Kidney (tissue), 14 donors: ENCODE measurements around the gene PAIP2B. TPM values are rescaled to one million over a fixed set of nuclear protein-coding genes. Genes with fewer than 3 reads are reported as not detected.

Experiments used
- DNase-seq, 5 donors: peaks; one replicate each; pipeline ENCODE4 v3.0.0-alpha.2; 2013 to 2020
- FAIRE-seq: peaks from 2 replicates; lab custom pipeline; 2012; peaks lifted over from hg19 to GRCh38; lab: Jason Lieb, UNC
- H3K27ac ChIP-seq, 2 donors: one replicate each; pipeline ENCODE4 v1.7.0; 2013; ENCODE audit warnings: low read depth in 2 of 2, low read length in 2 of 2, inconsistent platforms in 1 of 2
- H3K27me3 ChIP-seq: one replicate; pipeline ENCODE4 v1.7.1; 2013; ENCODE audit warnings: low read length, inconsistent platforms; ENCODE audit not compliant: control insufficient read depth, insufficient read depth
- H3K36me3 ChIP-seq, 3 donors: one replicate each; pipeline versions ENCODE4 v1.7.0 to v1.7.1; 2013; ENCODE audit warnings: low read length in 3 of 3, control low read depth in 1 of 3, inconsistent platforms in 1 of 3; ENCODE audit not compliant: insufficient read depth in 3 of 3, control insufficient read depth in 2 of 3
- H3K4me1 ChIP-seq, 3 donors: one replicate each; pipeline versions ENCODE4 v1.7.0 to v1.7.1; 2013; ENCODE audit warnings: low read length in 3 of 3, inconsistent platforms in 1 of 3, low read depth in 1 of 3; ENCODE audit not compliant: control insufficient read depth in 2 of 3, insufficient read depth in 2 of 3
- H3K4me3 ChIP-seq, 3 donors: one replicate each; pipeline versions ENCODE4 v1.7.0 to v1.8.1; 2013; ENCODE audit warnings: low read length in 3 of 3, control low read depth in 1 of 3, inconsistent platforms in 1 of 3
- H3K9ac ChIP-seq, 3 donors: one replicate each; pipeline versions ENCODE4 v1.7.0 to v1.7.1; 2013; ENCODE audit warnings: low read length in 3 of 3, control low read depth in 1 of 3, inconsistent platforms in 1 of 3
- H3K9me3 ChIP-seq, 3 donors: one replicate each; pipeline versions ENCODE4 v1.7.0 to v1.7.1; 2013; ENCODE audit warnings: low read length in 3 of 3, control low read depth in 1 of 3, inconsistent platforms in 1 of 3; ENCODE audit not compliant: control insufficient read depth in 2 of 3, insufficient read depth in 1 of 3
- CTCF ChIP-seq: IDR thresholded peaks from 3 replicates; pipeline ENCODE4 v1.5.1; 2012; ENCODE audit warnings: mild to moderate bottlenecking, moderate library complexity, borderline replicate concordance; ENCODE audit not compliant: insufficient read depth; ENCODE audit errors: extremely low read depth
- intact Hi-C: fragments of 100-400 bp; cut with DNase I; formaldehyde crosslinking; loops from one replicate; pipeline ENCODE4 v1.11.1; 2022
- polyA plus RNA-seq: library from polyadenylated mRNA; stranded (reverse); fragments of 350-450 nt; fragmentation: Illumina TruSeq; extraction: RNeasy Lipid Tissue Mini Kit (QIAGEN cat#74804); gene quantifications from one replicate; pipeline ENCODE4 v1.2.3, GENCODE V29; 2014; ENCODE audit warnings: low read depth, low replicate concordance; ENCODE audit not compliant: insufficient read depth
- total RNA-seq: library from RNA; stranded (reverse); fragmentation: NEBNext Ultra II Directional; extraction: Animal tissue kit (Norgen Biotek cat#: 25700); gene quantifications from one replicate; pipeline ENCODE4 v1.2.1, GENCODE V29; 2021
- donor health status: control.
- donor health status: control.
- donor health status: control.
- donor health status: control.
- donor health status: control.
- donor health status: DM: yes; HTN: yes; CAD: no.
- donor health status: Normal renal cell carcinoma (clear cell type).

Gene PAIP2B
- total and polyA plus RNA-seq, 2 donors from 2014 or later = 9.3 to 10.6 TPM

- Histone ChIP-seq H3K9me3 (no peaks in the 10 kb centered on the region), H3K27me3 (no peaks in the 10 kb centered on the region), H3K4me1 (no peaks in the 10 kb centered on the region), H3K9ac (no peak overlapping the region), H3K36me3 (no peaks in the 10 kb centered on the region), H3K27ac (no peak overlapping the region), H3K4me3 (no peak overlapping the region)
- intact Hi-C loops = no loop called here
- DNase-seq = no peak
- no peak for FAIRE-seq
- TF ChIP-seq CTCF = no peak
These were observed 36.5 kb upstream of the PAIP2B start for GRCh38 chr2:71263386-71263785.

- Histone ChIP-seq H3K9me3 (no peaks in the 10 kb centered on the region), H3K27ac (no peak overlapping the region), H3K27me3 (no peaks in the 10 kb centered on the region), H3K4me3 (no peak overlapping the region), H3K9ac (no peak overlapping the region), H3K36me3 (no peaks in the 10 kb centered on the region), H3K4me1 (no peaks in the 10 kb centered on the region)
- DNase-seq = no peak
- TF ChIP-seq CTCF = no peak
- no peak for FAIRE-seq
- intact Hi-C loops = no loop called here
These were observed 34.6 kb upstream of the PAIP2B start for GRCh38 chr2:71261534-71261933.

- Histone ChIP-seq H3K4me1 (no peaks in the 10 kb centered on the region), H3K4me3 (no peak overlapping the region), H3K36me3 (no peaks in the 10 kb centered on the region), H3K9ac (no peak overlapping the region), H3K27me3 (no peaks in the 10 kb centered on the region), H3K27ac (no peak overlapping the region), H3K9me3 (no peaks in the 10 kb centered on the region)
- TF ChIP-seq CTCF = no peak
- DNase-seq (no peak), FAIRE-seq (no peak)
- intact Hi-C loops = no loop called here
These were observed 29.5 kb upstream of the PAIP2B start for GRCh38 chr2:71256421-71256820.

DNA sequence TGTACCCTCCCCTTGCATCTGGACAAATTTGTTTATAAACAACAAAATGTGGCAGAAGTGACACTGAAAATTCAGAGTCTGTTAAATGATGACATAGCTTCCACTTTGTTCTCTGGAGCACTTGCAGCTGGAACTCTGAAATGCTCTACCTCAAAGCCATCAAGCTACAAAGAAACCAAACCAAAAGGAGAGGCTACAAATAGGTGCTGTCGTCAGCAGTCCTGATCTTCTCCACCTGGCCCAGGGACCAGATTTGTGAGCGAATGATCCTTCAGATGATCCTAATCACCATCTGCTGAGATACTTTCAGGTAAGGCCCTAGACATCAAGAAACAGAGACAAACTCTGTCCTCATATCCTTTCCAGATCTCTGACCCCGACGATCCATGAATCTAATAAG, 27.9 kb upstream of the PAIP2B start:
- Histone ChIP-seq H3K9ac (no peak overlapping the region), H3K36me3 (no peaks in the 10 kb centered on the region), H3K4me1 (no peaks in the 10 kb centered on the region), H3K27ac (no peak overlapping the region), H3K27me3 (no peaks in the 10 kb centered on the region), H3K4me3 (no peak overlapping the region), H3K9me3 (no peaks in the 10 kb centered on the region)
- TF ChIP-seq CTCF = no peak
- FAIRE-seq (no peak), DNase-seq (no peak)
- intact Hi-C loops = no loop called here
